GM21717 (cell line): ENCODE measurements around the gene EFNB1.

Experiments
- ATAC-seq: cut with Tn5 transposase; IDR thresholded peaks from one replicate; pipeline ENCODE4 v1.9.1; 2021; ENCODE audit warnings: mild to moderate bottlenecking, moderate library complexity; ENCODE audit not compliant: unreplicated experiment

Gene EFNB1

GRCh38 chrX:68842781-68843581 is 14.2 kb downstream of the EFNB1 start:
- ATAC-seq: no peak

GRCh38 chrX:68843992-68844391 is 15.2 kb downstream of the EFNB1 start:
- no peak for ATAC-seq

- no peak for ATAC-seq
Observed at GRCh38 chrX:68844581-68844980, 15.8 kb downstream of the EFNB1 start.

GRCh38 chrX:68846536-68846935 is 17.7 kb downstream of the EFNB1 start:
- no peak for ATAC-seq

- ATAC-seq: no peak
Observed at GRCh38 chrX:68847172-68847571, 18.4 kb downstream of the EFNB1 start.

GRCh38 chrX:68848189-68848940 is 19.5 kb downstream of the EFNB1 start:
- no peak for ATAC-seq

- ATAC-seq: no peak
Observed at GRCh38 chrX:68851082-68851481, 22.3 kb downstream of the EFNB1 start.

- no peak for ATAC-seq
Observed at GRCh38 chrX:68852046-68852445, 23.2 kb downstream of the EFNB1 start.

- ATAC-seq: no peak
Observed at GRCh38 chrX:68853665-68854251, 24.9 kb downstream of the EFNB1 start.

- ATAC-seq: no peak
Observed at GRCh38 chrX:68865300-68865699, 36.5 kb downstream of the EFNB1 start.

- no peak for ATAC-seq
Observed at GRCh38 chrX:68865926-68866325, 37.1 kb downstream of the EFNB1 start.

GRCh38 chrX:68867458-68868112 is 38.8 kb downstream of the EFNB1 start:
- no peak for ATAC-seq

GRCh38 chrX:68868316-68868715 is 39.5 kb downstream of the EFNB1 start:
- ATAC-seq: no peak

GRCh38 chrX:68868902-68869800 is 40.3 kb downstream of the EFNB1 start:
- ATAC-seq: no peak

- no peak for ATAC-seq
Observed at GRCh38 chrX:68870357-68870756, 41.5 kb downstream of the EFNB1 start.

GRCh38 chrX:68872171-68872570 is 43.4 kb downstream of the EFNB1 start:
- ATAC-seq: no peak

- ATAC-seq: no peak
Observed at GRCh38 chrX:68874076-68874475, 45.3 kb downstream of the EFNB1 start.

GRCh38 chrX:68876731-68877130 is 47.9 kb downstream of the EFNB1 start:
- ATAC-seq: no peak

GRCh38 chrX:68877606-68878005 is 48.8 kb downstream of the EFNB1 start:
- no peak for ATAC-seq

- no peak for ATAC-seq
Observed at GRCh38 chrX:68878977-68879645, 50.3 kb downstream of the EFNB1 start.
